ENCODE results near the gene COCH.

COCH gene

DNA sequence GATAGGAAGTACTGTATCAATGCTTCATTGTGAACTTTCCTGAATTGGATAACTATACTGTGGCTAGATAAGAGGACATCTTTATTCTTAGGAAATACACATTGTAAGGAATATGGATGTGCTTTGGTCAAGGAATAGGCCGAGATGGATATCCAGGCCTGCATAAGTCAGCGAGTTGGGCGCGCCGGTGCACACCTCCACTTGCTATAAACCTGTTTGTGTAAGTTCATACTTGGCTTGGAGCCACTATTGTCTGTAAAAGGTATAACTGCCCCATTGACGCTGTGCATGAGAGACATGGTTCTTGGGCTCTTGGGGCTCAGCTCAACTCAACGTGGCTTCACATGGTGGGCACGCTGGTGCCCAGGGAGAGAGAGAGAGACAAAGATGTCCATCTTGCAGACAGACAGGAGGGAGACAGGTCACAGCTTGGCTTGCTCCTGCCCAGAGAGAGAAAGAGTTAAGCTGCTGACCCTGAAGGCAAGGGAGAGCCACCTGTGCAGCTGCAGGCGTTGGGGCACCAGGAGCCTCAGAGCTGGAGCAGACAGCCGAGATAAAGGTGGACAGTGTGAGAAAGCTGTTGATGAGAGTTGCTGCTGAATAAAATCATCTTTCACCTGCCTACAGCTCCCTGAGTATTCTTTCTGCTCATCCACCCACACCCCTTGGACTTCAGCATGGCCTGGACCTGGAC lies 34.1 kb upstream of the COCH start:
- TF ChIP-seq, protein P1, sequence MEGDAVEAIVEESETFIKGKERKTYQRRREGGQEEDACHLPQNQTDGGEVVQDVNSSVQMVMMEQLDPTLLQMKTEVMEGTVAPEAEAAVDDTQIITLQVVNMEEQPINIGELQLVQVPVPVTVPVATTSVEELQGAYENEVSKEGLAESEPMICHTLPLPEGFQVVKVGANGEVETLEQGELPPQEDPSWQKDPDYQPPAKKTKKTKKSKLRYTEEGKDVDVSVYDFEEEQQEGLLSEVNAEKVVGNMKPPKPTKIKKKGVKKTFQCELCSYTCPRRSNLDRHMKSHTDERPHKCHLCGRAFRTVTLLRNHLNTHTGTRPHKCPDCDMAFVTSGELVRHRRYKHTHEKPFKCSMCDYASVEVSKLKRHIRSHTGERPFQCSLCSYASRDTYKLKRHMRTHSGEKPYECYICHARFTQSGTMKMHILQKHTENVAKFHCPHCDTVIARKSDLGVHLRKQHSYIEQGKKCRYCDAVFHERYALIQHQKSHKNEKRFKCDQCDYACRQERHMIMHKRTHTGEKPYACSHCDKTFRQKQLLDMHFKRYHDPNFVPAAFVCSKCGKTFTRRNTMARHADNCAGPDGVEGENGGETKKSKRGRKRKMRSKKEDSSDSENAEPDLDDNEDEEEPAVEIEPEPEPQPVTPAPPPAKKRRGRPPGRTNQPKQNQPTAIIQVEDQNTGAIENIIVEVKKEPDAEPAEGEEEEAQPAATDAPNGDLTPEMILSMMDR (IDR thresholded peaks at IDR 0.05; ENCODE audit: unreplicated experiment in 3 of 3), result no peak
- Mint-ChIP-seq H3K9me3 (peaks cover 4% of the 10 kb centered on the region), H3K27ac (no peak overlapping the region), H3K4me3 (no peak overlapping the region), H3K4me1 (no peaks in the 10 kb centered on the region), H3K36me3 (ENCODE audit: low read depth) (no peaks in the 10 kb centered on the region), H3K27me3 (ENCODE audit: low read depth) (no peaks in the 10 kb centered on the region)

DNA sequence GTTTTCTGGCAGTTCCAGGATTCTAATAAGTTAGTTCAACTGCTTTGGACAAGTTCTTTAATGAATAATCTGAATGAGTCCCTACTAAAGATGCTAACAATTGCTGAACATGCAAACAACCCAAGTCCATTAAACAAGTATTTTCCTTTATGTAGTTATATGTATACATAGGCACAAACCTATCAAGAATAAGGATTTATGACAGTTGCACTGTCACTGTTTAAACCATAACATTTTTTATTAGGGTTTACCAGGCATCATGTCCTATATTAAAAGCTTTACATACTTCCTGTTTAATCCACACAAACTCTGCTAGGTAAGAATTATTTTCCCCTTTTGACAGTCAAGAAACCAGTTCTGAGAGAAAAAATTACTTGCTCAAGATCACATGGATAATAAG lies 31.9 kb upstream of the COCH start:
- H3K27ac Mint-ChIP-seq, result no peak overlapping the region
- no peak overlapping the region for H3K4me3 Mint-ChIP-seq
- H3K36me3 Mint-ChIP-seq (ENCODE audit: low read depth), result no peaks in the 10 kb centered on the region
- no peaks in the 10 kb centered on the region for H3K4me1 Mint-ChIP-seq
- H3K27me3 Mint-ChIP-seq (ENCODE audit: low read depth), result no peaks in the 10 kb centered on the region
- H3K9me3 Mint-ChIP-seq, result no peaks in the 10 kb centered on the region
- TF ChIP-seq, protein P1 (IDR thresholded peaks at IDR 0.05; ENCODE audit: unreplicated experiment in 3 of 3), result no peak

DNA sequence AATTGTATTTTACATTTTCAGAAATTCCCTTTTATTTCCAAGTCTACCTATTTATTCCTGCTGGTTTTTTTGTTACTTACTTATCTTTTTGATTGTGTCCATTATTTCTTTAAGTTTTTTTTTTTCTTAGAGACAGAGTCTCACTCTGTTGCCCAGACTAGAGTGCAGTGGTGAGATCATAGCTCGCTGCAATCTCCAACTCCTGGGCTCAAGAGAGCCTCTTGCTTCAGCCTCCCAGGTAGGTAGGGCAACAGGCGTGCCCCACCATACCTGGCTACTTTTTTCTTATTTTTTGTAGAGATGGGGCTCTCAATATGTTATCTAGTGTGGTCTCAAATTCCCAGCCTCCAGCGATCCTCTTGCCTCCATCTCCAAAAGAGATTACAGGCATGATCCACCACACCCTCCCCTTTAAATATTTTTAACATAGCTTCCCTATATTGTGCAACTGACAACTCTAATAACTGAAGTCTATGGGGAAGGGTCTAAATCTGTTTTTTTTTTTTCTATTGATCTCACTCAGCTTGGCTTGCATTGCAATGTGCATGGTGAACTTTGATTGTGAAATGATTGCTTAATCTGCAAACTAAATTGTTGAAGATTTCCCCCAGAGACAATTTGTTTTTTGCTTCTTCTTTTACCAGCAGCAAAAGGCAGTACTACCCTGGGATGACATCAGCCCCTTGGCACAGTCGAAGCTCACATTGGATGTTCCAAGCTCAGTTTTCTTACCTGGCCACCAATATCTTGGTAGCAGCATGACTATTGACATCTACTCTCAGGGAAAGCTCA lies 25.7 kb upstream of the COCH start:
- Mint-ChIP-seq H3K27me3 (ENCODE audit: low read depth) (peaks cover 4% of the 10 kb centered on the region), H3K4me3 (no peak overlapping the region), H3K36me3 (ENCODE audit: low read depth) (no peaks in the 10 kb centered on the region)

DNA sequence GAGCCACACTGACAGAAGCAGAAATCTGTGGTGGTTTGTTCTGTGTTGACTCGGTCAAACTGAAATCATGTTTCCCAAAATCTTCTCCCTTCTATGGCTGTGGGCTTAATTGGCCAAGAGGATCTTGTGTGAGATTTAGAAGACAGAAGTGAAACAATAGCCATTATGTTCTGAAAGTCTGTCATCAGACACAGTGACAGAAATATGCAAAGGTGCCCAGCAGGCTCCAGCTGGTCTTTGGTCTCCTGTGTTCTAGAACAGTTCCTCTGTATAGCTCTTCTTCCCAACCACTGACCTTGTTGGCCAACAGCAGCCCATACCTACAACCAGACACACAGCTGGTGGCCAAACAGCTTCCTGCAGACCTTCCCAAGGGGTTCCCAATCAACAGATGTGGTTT lies 25.0 kb upstream of the COCH start:
- Mint-ChIP-seq H3K36me3 (ENCODE audit: low read depth) (no peaks in the 10 kb centered on the region), H3K4me1 (no peaks in the 10 kb centered on the region), H3K9me3 (no peaks in the 10 kb centered on the region), H3K27me3 (ENCODE audit: low read depth) (peaks cover 4% of the 10 kb centered on the region), H3K27ac (no peak overlapping the region), H3K4me3 (no peak overlapping the region)
- TF ChIP-seq, protein P1 (IDR thresholded peaks at IDR 0.05; ENCODE audit: unreplicated experiment in 3 of 3), result no peak

More for the DNA sequence above, 25.7 kb upstream of the COCH start:
- Mint-ChIP-seq H3K4me1 (no peaks in the 10 kb centered on the region), H3K9me3 (no peaks in the 10 kb centered on the region), H3K27ac (no peak overlapping the region)
- TF ChIP-seq, protein P1 (IDR thresholded peaks at IDR 0.05; ENCODE audit: unreplicated experiment in 3 of 3), result no peak

GRCh38 chr14:30849983-30850382 lies 24.4 kb upstream of the COCH start:
- TF ChIP-seq, protein P1 (IDR thresholded peaks at IDR 0.05; ENCODE audit: unreplicated experiment in 3 of 3), result no peak
- no peak overlapping the region for H3K4me3 Mint-ChIP-seq
- no peaks in the 10 kb centered on the region for H3K36me3 Mint-ChIP-seq (ENCODE audit: low read depth)
- peaks cover 4% of the 10 kb centered on the region for H3K27me3 Mint-ChIP-seq (ENCODE audit: low read depth)
- H3K4me1 Mint-ChIP-seq, result no peaks in the 10 kb centered on the region
- no peaks in the 10 kb centered on the region for H3K9me3 Mint-ChIP-seq
- no peak overlapping the region for H3K27ac Mint-ChIP-seq

Data from nephron (organoid).